Activated B cell treated with CpG ODN at 0.5 μM for 24 hours (primary cell): Measurements from ENCODE around the gene MARCHF11. TPM values are rescaled to one million over a fixed set of nuclear protein-coding genes. Genes with fewer than 3 reads are reported as not detected.

Experiments used
- ATAC-seq: fragments of 200-7000 bp; cut with Tn5 transposase; one replicate; pipeline ENCODE4 v1.10.0; 2021; ENCODE audit warnings: low read depth, mild to moderate bottlenecking, moderate library complexity
- CTCF ChIA-PET: fragments of 350-600 bp; sonication (Branson Sonifier 250); formaldehyde crosslinking; loops from one replicate; lab custom pipeline; 2021; ENCODE audit warnings: antibody characterized with exemption; lab: Charles Lee
- POLR2A ChIA-PET: fragments of 350-600 bp; sonication (Branson Sonifier 250); formaldehyde crosslinking; loops from one replicate; lab custom pipeline; 2021; ENCODE audit warnings: antibody characterized with exemption; lab: Charles Lee
- DNase-seq: peaks from one replicate; pipeline ENCODE4 v3.0.0; 2022
- H3K27ac Mint-ChIP-seq: one replicate; pipeline ENCODE4 v1.8.0; 2020; ENCODE audit warnings: mixed read lengths
- H3K27me3 Mint-ChIP-seq: one replicate; pipeline ENCODE4 v1.8.0; 2021; ENCODE audit warnings: mixed read lengths
- H3K36me3 Mint-ChIP-seq: one replicate; pipeline ENCODE4 v1.8.0; 2021; ENCODE audit warnings: low read depth, mixed read lengths
- H3K4me1 Mint-ChIP-seq: one replicate; pipeline ENCODE4 v1.8.0; 2021; ENCODE audit warnings: mixed read lengths
- H3K4me3 Mint-ChIP-seq: one replicate; pipeline ENCODE4 v1.8.0; 2020; ENCODE audit warnings: mild to moderate bottlenecking, mixed read lengths
- H3K9me3 Mint-ChIP-seq: one replicate; pipeline ENCODE4 v1.8.0; 2020; ENCODE audit warnings: mixed read lengths
- intact Hi-C: fragments of 100-400 bp; cut with micrococcal nuclease; formaldehyde crosslinking; loops from one replicate; pipeline ENCODE4 v1.15.1; 2024
- total RNA-seq: library from RNA; stranded (reverse); gene quantifications from 2 replicates; pipeline ENCODE4 v1.2.3, GENCODE V29; 2022
- TF ChIP-seq, protein P1 (sequence below): fragments of 200-600 bp; IDR thresholded peaks from one replicate; pipeline ENCODE4 v1.8.0; 2022; ENCODE audit warnings: antibody characterized with exemption, mild to moderate bottlenecking

MARCHF11 gene
- total RNA-seq, 1 donor from 2014 or later = not detected

DNA sequence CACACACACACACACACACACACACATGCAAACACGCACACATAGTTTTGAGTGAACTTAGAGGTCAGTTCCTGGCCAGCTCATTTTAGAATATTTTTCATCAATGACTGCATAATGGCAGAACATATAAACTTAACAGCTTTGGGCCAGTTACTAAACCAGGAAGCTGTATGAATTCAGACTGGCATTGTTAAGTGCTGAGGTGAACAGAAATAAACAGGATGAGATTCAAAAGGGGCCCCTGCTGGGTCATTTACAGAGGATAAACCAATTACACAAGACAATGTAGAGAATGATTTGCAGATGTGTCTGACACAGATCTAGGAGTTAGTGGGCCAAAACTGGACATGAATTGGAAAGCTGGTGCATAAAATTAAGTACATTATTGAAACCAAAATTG, 44.6 kb downstream of the MARCHF11 start:
- Mint-ChIP-seq H3K27ac (no peak overlapping the region), H3K36me3 (no peaks in the 10 kb centered on the region), H3K4me1 (no peaks in the 10 kb centered on the region), H3K9me3 (peaks cover 16% of the 10 kb centered on the region), H3K27me3 (no peaks in the 10 kb centered on the region), H3K4me3 (no peak overlapping the region)
- DNase-seq = no peak
- no peak for ATAC-seq
- CTCF ChIA-PET = no interaction called here
- POLR2A ChIA-PET = no interaction called here
- intact Hi-C loops = no loop called here
- TF ChIP-seq, protein P1, sequence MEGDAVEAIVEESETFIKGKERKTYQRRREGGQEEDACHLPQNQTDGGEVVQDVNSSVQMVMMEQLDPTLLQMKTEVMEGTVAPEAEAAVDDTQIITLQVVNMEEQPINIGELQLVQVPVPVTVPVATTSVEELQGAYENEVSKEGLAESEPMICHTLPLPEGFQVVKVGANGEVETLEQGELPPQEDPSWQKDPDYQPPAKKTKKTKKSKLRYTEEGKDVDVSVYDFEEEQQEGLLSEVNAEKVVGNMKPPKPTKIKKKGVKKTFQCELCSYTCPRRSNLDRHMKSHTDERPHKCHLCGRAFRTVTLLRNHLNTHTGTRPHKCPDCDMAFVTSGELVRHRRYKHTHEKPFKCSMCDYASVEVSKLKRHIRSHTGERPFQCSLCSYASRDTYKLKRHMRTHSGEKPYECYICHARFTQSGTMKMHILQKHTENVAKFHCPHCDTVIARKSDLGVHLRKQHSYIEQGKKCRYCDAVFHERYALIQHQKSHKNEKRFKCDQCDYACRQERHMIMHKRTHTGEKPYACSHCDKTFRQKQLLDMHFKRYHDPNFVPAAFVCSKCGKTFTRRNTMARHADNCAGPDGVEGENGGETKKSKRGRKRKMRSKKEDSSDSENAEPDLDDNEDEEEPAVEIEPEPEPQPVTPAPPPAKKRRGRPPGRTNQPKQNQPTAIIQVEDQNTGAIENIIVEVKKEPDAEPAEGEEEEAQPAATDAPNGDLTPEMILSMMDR = no peak

DNA sequence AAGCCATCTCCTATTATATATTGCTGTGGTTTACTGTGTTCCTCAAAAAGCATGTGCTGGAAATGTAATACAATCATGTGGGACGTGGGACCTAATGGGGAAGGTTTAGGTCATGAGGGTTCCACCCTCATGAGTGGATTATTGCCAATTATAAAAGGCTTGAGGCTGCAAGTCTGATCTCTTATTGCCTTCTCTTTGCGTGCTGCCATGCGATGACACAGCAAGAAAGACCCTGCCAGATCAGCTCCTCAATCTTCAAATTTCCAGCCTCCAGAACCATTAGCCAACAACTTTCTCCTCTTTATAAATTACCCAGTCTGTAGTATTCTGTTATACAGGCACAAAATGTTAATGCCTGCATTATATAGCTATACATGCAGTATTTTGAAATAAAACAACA, 45.4 kb downstream of the MARCHF11 start:
- H3K36me3 Mint-ChIP-seq = no peaks in the 10 kb centered on the region
- H3K27me3 Mint-ChIP-seq = no peaks in the 10 kb centered on the region
- intact Hi-C loops = no loop called here
- DNase-seq = no peak
- no peak overlapping the region for H3K4me3 Mint-ChIP-seq
- H3K4me1 Mint-ChIP-seq = no peaks in the 10 kb centered on the region
- ATAC-seq = no peak
- ChIA-PET POLR2A (no interaction called here), CTCF (no interaction called here)
- peaks cover 16% of the 10 kb centered on the region for H3K9me3 Mint-ChIP-seq
- TF ChIP-seq, protein P1 = no peak
- H3K27ac Mint-ChIP-seq = no peak overlapping the region

DNA sequence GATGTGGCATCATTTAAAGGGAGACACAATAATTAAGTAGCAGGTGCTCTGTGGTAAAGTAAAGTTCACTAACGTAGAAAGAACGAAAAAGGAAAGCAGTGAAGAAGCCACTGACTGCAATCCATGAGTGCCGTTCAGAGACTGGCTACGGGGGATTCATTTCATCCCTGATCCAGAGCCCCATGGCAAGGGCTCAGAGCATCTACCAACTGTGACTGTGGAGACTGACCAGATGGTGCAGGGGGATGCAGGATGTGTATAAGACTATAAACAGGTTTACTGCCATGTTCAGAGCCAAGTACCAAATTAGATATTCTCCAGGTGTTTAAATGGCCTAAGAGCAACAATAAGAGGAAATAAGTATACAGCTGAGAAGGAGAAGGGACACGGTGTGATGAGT, 47.7 kb downstream of the MARCHF11 start:
- intact Hi-C loops = no loop called here
- Mint-ChIP-seq H3K36me3 (no peaks in the 10 kb centered on the region), H3K4me1 (no peaks in the 10 kb centered on the region), H3K27me3 (no peaks in the 10 kb centered on the region), H3K4me3 (no peak overlapping the region), H3K9me3 (peaks cover 6% of the 10 kb centered on the region), H3K27ac (no peak overlapping the region)
- CTCF ChIA-PET = no interaction called here
- ATAC-seq (no peak), DNase-seq (no peak)
- POLR2A ChIA-PET = no interaction called here
- TF ChIP-seq, protein P1 = no peak

DNA sequence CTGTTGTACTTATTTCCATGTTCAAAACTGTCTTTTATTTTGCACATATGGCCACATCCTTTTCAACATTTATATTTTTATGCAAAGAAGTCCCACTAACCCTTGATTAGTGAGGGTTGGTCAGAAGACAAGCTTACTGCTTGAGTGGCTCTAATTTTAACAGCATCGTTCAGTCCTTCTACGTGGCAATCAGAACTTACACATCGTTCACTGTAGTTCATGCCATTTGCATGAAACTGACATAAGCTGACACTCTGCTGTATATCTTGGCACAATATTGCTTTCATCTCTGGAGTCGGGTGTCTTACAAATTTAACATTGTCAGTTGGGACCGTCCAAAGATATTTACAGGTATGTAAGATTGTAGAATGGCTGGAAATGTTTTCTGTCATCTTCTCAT, 50.6 kb downstream of the MARCHF11 start:
- POLR2A ChIA-PET = no interaction called here
- no peak overlapping the region for H3K27ac Mint-ChIP-seq
- no peaks in the 10 kb centered on the region for H3K36me3 Mint-ChIP-seq
- TF ChIP-seq, protein P1 = no peak
- no peak overlapping the region for H3K4me3 Mint-ChIP-seq
- DNase-seq (no peak), ATAC-seq (no peak)
- intact Hi-C loops = no loop called here
- H3K9me3 Mint-ChIP-seq = peaks cover 3% of the 10 kb centered on the region
- H3K27me3 Mint-ChIP-seq = no peaks in the 10 kb centered on the region
- CTCF ChIA-PET = no interaction called here
- no peaks in the 10 kb centered on the region for H3K4me1 Mint-ChIP-seq

DNA sequence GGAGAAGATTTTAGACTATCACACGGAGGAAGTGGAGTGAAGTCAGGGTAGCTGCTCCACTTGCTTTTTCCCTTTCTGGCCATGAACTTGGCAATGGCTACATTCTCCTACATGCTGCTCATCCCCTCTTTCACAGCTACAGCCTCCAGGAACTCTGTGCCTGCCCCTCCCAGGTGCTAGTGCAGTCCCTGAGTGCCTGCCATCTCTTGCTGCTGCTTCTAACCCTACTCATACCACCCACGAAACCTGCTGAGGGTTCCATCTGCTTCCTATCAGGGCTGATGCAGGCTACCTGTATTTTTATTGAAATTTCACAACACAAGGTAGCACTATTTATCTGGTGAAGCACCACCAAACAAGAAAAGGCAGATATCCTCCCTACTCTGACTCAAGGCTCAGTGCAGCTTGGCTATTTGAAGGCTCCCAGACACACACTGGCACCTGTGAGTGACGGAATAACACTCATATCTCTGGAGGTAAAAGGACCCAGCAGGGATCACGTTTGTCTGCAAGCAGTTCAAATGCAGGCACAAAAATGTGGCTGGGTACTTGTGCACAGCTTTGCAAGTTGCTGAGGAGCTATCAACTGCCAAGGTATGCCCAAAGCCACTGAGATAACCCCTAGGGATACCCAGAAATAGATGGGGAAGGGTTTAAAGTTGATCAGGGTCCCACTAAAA, 51.6 kb downstream of the MARCHF11 start:
- Mint-ChIP-seq H3K9me3 (peaks cover under 1% of the 10 kb centered on the region), H3K27ac (no peak overlapping the region), H3K36me3 (no peaks in the 10 kb centered on the region), H3K4me3 (no peak overlapping the region), H3K4me1 (no peaks in the 10 kb centered on the region), H3K27me3 (no peaks in the 10 kb centered on the region)
- ATAC-seq (no peak), DNase-seq (no peak)
- TF ChIP-seq, protein P1 = no peak
- intact Hi-C loops = no loop called here
- ChIA-PET POLR2A (no interaction called here), CTCF (no interaction called here)
